Peyer's patch (tissue), 4 donors: ENCODE results near the gene FBN1. TPM values are rescaled to one million over a fixed set of nuclear protein-coding genes. Genes with fewer than 3 reads are reported as not detected.
A peak's percentile ranks its signal among the peaks of the same experiment; 100 is the strongest.

ENCODE experiments used
- DNase-seq, 3 donors: peaks; one replicate each; pipeline ENCODE4 v3.0.0-alpha.2; 2017 to 2019
- H3K27ac ChIP-seq, 4 donors: fragments of 200-600 bp; sonication (generic); one replicate each; pipeline ENCODE4 v1.5.1; 2016 to 2019
- H3K27me3 ChIP-seq, 2 donors: fragments of 200-600 bp; sonication (generic); one replicate each; pipeline ENCODE4 v1.5.1; 2019
- H3K36me3 ChIP-seq, 3 donors: fragments of 200-600 bp; sonication (generic); one replicate each; pipeline ENCODE4 v1.5.1; 2016 to 2019
- H3K4me1 ChIP-seq, 4 donors: fragments of 200-600 bp; sonication (generic); one replicate each; pipeline ENCODE4 v1.5.1; 2016 to 2019
- H3K4me3 ChIP-seq, 4 donors: fragments of 200-600 bp; sonication (generic); 1 replicate in 3 of 4; 2 replicates in 1 of 4; pipeline ENCODE4 v1.5.1; 2016 to 2019; ENCODE audit warnings: mild to moderate bottlenecking in 1 of 4
- H3K9me3 ChIP-seq, 4 donors: fragments of 200-600 bp; sonication (generic); one replicate each; pipeline ENCODE4 v1.5.1; 2016 to 2019; ENCODE audit warnings: mild to moderate bottlenecking in 1 of 4
- CTCF ChIP-seq, 6 experiments: fragments of 450-650 bp in 4 of 6; fragments of 200-600 bp in 2 of 6; sonication (generic) in 1 of 6; IDR thresholded peaks; one replicate each; pipeline ENCODE4 v1.5.1; 2017 to 2019; ENCODE audit warnings: antibody characterized with exemption in 6 of 6, mild to moderate bottlenecking in 3 of 6, moderate library complexity in 1 of 6
- POLR2A ChIP-seq, 2 donors: fragments of 450-650 bp; IDR thresholded peaks; one replicate each; pipeline ENCODE4 v1.5.1; 2017; ENCODE audit warnings: antibody characterized with exemption in 2 of 2, mild to moderate bottlenecking in 2 of 2, moderate library complexity in 2 of 2
- total RNA-seq, 4 donors: library from RNA; depleted of rRNA; stranded (reverse); fragments of >200 nt; gene quantifications; one replicate each; pipeline ENCODE4 v1.1.0, GENCODE V29; 2016

Gene FBN1
- total RNA-seq, 4 donors from 2014 or later = 21.4 to 257 (median 60.9) TPM

DNA sequence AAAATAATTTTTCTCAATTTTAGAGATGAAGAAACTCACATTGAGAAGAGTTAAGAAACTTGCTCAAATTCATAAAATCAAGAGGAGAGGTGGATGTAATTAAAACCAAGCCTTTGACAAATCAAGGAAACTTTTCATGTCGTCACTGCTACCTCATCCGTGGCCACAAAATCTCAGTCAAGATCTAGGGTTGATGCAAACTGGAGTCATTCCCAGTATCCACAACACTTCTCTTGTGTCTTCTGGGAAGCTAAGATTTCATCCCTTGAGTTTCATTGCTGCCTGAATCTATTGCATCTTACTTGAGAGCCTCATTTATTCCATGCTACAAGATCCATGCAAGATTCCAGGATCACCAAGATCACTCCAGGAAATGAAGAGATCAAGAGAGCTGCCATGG, 5.4 kb upstream of the FBN1 start:
- no peak for DNase-seq
- TF ChIP-seq CTCF (IDR thresholded peaks at IDR 0.05) = no peak
- no peak for TF ChIP-seq POLR2A (IDR thresholded peaks at IDR 0.05)
- H3K9me3 ChIP-seq = no peaks in the 10 kb centered on the region

DNA sequence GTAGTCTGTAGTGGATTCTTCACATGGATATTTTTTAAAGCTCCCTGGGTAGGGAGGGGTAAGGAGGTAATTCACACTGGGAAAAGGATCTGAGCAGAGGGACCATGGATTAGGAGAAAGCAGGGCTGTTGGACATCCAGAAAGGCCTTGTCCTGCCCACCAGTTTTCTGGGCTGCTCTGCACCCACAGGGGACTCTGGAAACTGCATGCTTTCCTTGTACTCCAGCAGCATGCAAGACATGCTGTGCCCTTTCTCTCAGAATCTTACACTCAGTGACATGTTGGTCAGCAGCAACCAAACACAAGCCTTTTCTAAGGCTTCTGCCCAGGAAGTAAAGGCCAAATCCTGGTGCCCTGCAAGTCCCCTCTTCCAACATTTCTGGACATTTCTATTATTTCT, 2.5 kb upstream of the FBN1 start:
- Histone ChIP-seq H3K4me1 (peaks cover 0 to 8% (median 3%) of the 10 kb centered on the region in 4 donors), H3K27me3 (no peaks in the 10 kb centered on the region), H3K9me3 (no peaks in the 10 kb centered on the region), H3K4me3 (no peak overlapping the region), H3K27ac (no peak overlapping the region), H3K36me3 (no peaks in the 10 kb centered on the region)
- DNase-seq = no peak
- TF ChIP-seq CTCF (IDR thresholded peaks at IDR 0.05) (no peak), POLR2A (IDR thresholded peaks at IDR 0.05) (no peak)

More for the DNA sequence above, 5.4 kb upstream of the FBN1 start:
- H3K4me3 ChIP-seq = no peak overlapping the region
- no peaks in the 10 kb centered on the region for H3K4me1 ChIP-seq
- no peak overlapping the region for H3K27ac ChIP-seq
- H3K27me3 ChIP-seq = no peaks in the 10 kb centered on the region
- no peaks in the 10 kb centered on the region for H3K36me3 ChIP-seq

DNA sequence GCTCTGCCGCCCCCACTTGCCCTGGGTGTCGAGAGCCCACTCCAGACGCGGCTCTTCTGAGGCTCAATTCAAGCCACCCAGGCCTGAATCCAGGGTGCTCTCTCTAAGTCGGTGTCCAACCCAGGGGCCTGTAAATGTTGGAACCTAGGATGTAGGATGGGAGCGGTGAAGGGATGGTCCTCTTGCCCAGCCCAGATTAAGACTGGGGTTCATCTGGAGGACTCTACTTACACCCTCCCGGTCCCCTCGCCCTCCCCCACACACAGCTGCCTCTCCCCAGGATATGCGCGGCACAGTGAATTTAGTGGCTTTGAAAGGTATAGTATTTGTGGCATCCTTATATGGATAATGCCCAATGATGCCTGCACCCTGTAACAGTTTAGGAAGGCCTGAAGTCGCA, 822 bp upstream of the FBN1 start:
- Histone ChIP-seq H3K36me3 (no peaks in the 10 kb centered on the region), H3K27me3 (no peaks in the 10 kb centered on the region), H3K4me3 (peak overlapping the region; percentile 39 to 64 (median 55)), H3K9me3 (no peaks in the 10 kb centered on the region), H3K27ac (peak overlapping the region; percentile 66 to 89 (median 80)), H3K4me1 (peaks cover 0 to 8% (median 3%) of the 10 kb centered on the region in 4 donors)
- DNase-seq = no peak
- TF ChIP-seq POLR2A (IDR thresholded peaks at IDR 0.05) = no peak
- no peak for TF ChIP-seq CTCF (IDR thresholded peaks at IDR 0.05)

DNA sequence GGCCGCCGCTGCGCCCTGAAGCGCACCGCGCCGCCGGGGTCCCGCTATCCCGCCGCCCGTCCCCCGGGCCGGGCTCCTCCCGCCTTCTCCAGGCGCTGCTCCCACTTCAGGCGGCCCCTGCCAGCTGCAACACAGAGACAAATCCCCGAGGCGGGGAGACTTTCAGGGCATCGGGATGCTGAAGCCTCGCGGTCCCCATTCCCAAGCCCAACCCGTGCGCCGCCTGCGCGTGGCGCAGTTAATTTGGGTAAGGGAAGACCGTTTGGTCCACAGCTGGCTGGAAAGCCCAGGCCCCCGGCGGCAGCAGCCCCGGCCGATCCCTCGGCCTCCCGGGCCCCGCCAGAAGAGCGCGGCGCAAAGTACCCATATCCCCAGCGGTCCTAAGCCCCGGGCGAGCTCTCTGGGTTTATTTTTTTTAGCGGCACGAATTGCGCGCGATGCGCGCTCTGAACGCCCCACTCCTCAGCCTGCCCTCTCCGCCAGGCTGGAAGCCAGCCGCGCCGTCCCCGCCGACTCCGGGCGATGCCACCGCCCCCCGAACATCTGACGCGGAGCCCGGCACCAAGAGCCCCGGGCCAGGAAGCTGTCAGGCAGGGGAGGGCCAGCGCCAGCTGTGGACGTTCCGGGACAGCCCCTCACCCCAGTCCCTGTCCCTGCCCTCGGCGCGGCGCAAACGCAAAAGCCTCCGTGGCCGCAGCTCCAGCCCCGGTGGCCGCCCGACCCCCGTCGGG, 517 bp downstream of the FBN1 start:
- DNase-seq = peak in 1 of 3 donors; percentile 51
- Histone ChIP-seq H3K27ac (peak overlapping the region; percentile 66 to 89 (median 80)), H3K4me1 (peaks cover 0 to 8% (median 3%) of the 10 kb centered on the region in 4 donors), H3K36me3 (no peaks in the 10 kb centered on the region), H3K4me3 (peak overlapping the region; percentile 39 to 64 (median 55)), H3K27me3 (no peaks in the 10 kb centered on the region), H3K9me3 (no peaks in the 10 kb centered on the region)
- TF ChIP-seq CTCF (IDR thresholded peaks at IDR 0.05) (no peak), POLR2A (IDR thresholded peaks at IDR 0.05) (no peak)

- Histone ChIP-seq H3K4me3 (peak overlapping the region; percentile 39 to 64 (median 55)), H3K36me3 (no peaks in the 10 kb centered on the region), H3K27ac (peak overlapping the region; percentile 66 to 89 (median 80)), H3K27me3 (no peaks in the 10 kb centered on the region), H3K4me1 (peaks cover 0 to 8% (median 3%) of the 10 kb centered on the region in 4 donors), H3K9me3 (no peaks in the 10 kb centered on the region)
- no peak for DNase-seq
- no peak for TF ChIP-seq POLR2A (IDR thresholded peaks at IDR 0.05)
- no peak for TF ChIP-seq CTCF (IDR thresholded peaks at IDR 0.05)
These were observed 1.1 kb downstream of the FBN1 start for GRCh38 chr15:48644467-48644826.
